DND-41 (cell line): Measurements from ENCODE around the gene LSM4.

Experiments
- ATAC-seq: fragments of 200-7000 bp; cut with Tn5 transposase; 3 replicates; pipeline ENCODE4 v1.9.1; 2021; ENCODE audit warnings: low read depth; ENCODE audit not compliant: insufficient read depth
- DNase-seq: peaks from one replicate; pipeline ENCODE4 v3.0.0-alpha.2; 2020
- H2AFZ ChIP-seq: 2 replicates; pipeline ENCODE4 v1.6.0; 2012; ENCODE audit warnings: low read depth, low read length
- H3K27ac ChIP-seq: 2 replicates; pipeline ENCODE4 v1.5.1; 2012; ENCODE audit warnings: low read length, inconsistent platforms
- H3K27me3 ChIP-seq: fragments of 200-600 bp; sonication (generic); 2 replicates; pipeline ENCODE4 v1.6.0; 2012; ENCODE audit warnings: low read length, mild to moderate bottlenecking, inconsistent platforms; ENCODE audit not compliant: insufficient read depth, poor library complexity
- H3K36me3 ChIP-seq: 2 replicates; pipeline ENCODE4 v1.5.1; 2012; ENCODE audit warnings: low read length, inconsistent platforms; ENCODE audit not compliant: insufficient read depth
- H3K4me1 ChIP-seq: 2 replicates; pipeline ENCODE4 v1.5.1; 2012; ENCODE audit warnings: mild to moderate bottlenecking, low read length; ENCODE audit not compliant: insufficient read depth
- H3K4me2 ChIP-seq: 2 replicates; pipeline ENCODE4 v1.6.0; 2012; ENCODE audit warnings: mild to moderate bottlenecking, moderate library complexity, low read length, inconsistent platforms; ENCODE audit not compliant: insufficient read depth
- H3K4me3 ChIP-seq, 2 experiments: fragments of 200-600 bp in 1 of 2; shearing (Covaris generic) in 1 of 2; 2 replicates each; pipeline ENCODE4 v1.5.1; 2012 to 2016; ENCODE audit warnings: inconsistent platforms in 2 of 2, low read length in 2 of 2, mild to moderate bottlenecking in 2 of 2, low read depth in 1 of 2, moderate library complexity in 1 of 2
- H3K79me2 ChIP-seq: 2 replicates; pipeline ENCODE4 v1.6.0; 2012; ENCODE audit warnings: low read length, inconsistent platforms; ENCODE audit not compliant: insufficient read depth
- H3K9ac ChIP-seq: 2 replicates; pipeline ENCODE4 v1.6.0; 2012; ENCODE audit warnings: low read depth, mild to moderate bottlenecking, inconsistent platforms, low read length, moderate library complexity
- H3K9me3 ChIP-seq: 2 replicates; pipeline ENCODE4 v1.5.1; 2012; ENCODE audit warnings: low read length, moderate library complexity, mild to moderate bottlenecking, inconsistent platforms; ENCODE audit not compliant: insufficient read depth, severe bottlenecking
- H4K20me1 ChIP-seq: 2 replicates; pipeline ENCODE4 v1.6.0; 2012; ENCODE audit warnings: low read length; ENCODE audit not compliant: insufficient read depth
- EZH2 ChIP-seq: IDR thresholded peaks from 3 replicates; pipeline ENCODE4 v1.6.1; 2012; ENCODE audit warnings: borderline replicate concordance, low read depth, mild to moderate bottlenecking, moderate library complexity, low read length, inconsistent platforms; ENCODE audit not compliant: severe bottlenecking
- TF ChIP-seq, protein P1 (sequence below): IDR thresholded peaks from 2 replicates; pipeline ENCODE4 v1.5.1; 2012; ENCODE audit warnings: borderline replicate concordance, low read length, moderate library complexity, mild to moderate bottlenecking; ENCODE audit not compliant: poor library complexity, severe bottlenecking; ENCODE audit errors: extremely low read depth

The LSM4 gene

DNA sequence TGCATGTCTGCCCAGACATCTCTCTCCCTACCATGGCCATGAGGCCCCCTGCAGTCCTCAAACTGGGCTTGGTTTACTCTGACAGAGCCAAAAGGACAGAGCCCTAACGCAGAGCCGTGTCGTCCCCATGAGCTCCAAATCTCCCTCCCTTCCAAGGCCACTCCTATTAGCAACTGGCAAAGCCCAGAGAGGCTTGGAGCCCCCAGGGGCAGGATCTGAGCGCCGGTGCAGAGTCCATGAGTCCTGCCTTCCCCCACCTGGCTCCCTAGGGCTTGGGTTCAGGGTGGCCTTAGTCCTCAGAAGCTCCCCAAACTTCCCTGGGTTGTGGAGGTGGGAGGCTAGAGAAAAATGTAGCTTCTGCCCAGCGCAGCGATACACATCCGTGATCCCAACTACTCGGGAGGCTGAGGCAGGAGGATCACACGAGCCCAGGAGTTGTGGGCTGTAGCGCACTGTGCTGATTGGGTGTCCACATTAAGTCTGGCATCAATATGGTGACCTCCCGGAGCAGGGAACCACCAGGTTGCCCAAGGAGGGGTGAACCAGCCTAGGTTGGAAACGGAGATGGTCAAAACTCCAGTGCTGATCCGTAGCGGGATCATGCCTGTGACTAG is 10.1 kb upstream of the LSM4 start:
- Histone ChIP-seq H3K27me3 (no peaks in the 10 kb centered on the region), H3K4me2 (no peak overlapping the region), H3K27ac (no peak overlapping the region), H3K4me1 (peaks cover 13% of the 10 kb centered on the region), H4K20me1 (no peaks in the 10 kb centered on the region), H3K79me2 (no peaks in the 10 kb centered on the region), H3K9ac (no peak overlapping the region), H2AFZ (no peak overlapping the region), H3K9me3 (no peaks in the 10 kb centered on the region), H3K4me3 (no peak overlapping the region), H3K36me3 (no peaks in the 10 kb centered on the region)
- no peak for DNase-seq
- no peak for TF ChIP-seq EZH2
- TF ChIP-seq, protein P1, sequence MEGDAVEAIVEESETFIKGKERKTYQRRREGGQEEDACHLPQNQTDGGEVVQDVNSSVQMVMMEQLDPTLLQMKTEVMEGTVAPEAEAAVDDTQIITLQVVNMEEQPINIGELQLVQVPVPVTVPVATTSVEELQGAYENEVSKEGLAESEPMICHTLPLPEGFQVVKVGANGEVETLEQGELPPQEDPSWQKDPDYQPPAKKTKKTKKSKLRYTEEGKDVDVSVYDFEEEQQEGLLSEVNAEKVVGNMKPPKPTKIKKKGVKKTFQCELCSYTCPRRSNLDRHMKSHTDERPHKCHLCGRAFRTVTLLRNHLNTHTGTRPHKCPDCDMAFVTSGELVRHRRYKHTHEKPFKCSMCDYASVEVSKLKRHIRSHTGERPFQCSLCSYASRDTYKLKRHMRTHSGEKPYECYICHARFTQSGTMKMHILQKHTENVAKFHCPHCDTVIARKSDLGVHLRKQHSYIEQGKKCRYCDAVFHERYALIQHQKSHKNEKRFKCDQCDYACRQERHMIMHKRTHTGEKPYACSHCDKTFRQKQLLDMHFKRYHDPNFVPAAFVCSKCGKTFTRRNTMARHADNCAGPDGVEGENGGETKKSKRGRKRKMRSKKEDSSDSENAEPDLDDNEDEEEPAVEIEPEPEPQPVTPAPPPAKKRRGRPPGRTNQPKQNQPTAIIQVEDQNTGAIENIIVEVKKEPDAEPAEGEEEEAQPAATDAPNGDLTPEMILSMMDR = no peak
- ATAC-seq = no peak

DNA sequence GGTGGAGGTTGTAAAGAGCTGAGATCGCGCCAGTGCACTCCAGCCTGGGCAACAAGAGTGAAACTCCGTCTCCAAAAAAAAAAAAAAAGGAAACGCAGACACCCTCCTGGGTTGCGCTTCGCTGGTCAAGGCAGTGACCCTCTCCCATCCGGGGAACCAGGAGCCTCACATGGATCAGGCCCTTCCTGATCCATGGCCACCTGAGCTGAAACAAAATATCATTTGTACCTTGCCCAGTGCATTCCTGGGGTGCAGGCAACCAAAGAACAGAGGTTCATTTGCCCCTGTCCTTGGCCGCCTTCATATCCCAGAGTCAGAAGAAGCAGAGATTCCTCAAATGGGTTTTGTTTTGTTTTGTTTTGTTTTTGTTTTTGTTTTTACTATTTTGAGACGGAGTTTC is 8.0 kb upstream of the LSM4 start:
- TF ChIP-seq, protein P1 = no peak
- TF ChIP-seq EZH2 = no peak
- H3K4me1 ChIP-seq = peaks cover 14% of the 10 kb centered on the region
- no peak overlapping the region for H3K9ac ChIP-seq
- no peaks in the 10 kb centered on the region for H3K27me3 ChIP-seq
- no peak for ATAC-seq
- H4K20me1 ChIP-seq = no peaks in the 10 kb centered on the region
- H3K27ac ChIP-seq = no peak overlapping the region
- H2AFZ ChIP-seq = no peak overlapping the region
- H3K4me2 ChIP-seq = no peak overlapping the region
- H3K4me3 ChIP-seq = no peak overlapping the region
- no peaks in the 10 kb centered on the region for H3K36me3 ChIP-seq
- no peaks in the 10 kb centered on the region for H3K9me3 ChIP-seq
- DNase-seq = no peak
- no peaks in the 10 kb centered on the region for H3K79me2 ChIP-seq

DNA sequence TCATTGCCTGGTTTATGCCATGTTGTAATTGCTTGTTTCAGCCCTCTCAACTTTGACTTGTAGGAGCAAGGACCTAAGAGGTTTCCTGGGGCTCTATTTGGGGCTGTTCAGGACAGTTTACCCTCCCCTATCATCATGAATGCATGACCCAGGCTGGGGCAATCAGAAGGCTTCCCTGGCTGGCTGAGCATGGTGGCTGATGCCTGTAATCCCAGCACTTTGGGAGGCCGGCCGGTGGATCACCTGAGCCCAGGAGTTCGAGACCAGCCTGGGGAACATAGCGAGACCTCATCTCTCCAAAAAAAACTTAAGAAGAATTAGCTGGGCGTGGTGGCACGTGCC is 6.1 kb upstream of the LSM4 start:
- Histone ChIP-seq H3K36me3 (no peaks in the 10 kb centered on the region), H3K79me2 (no peaks in the 10 kb centered on the region), H3K4me1 (peaks cover 17% of the 10 kb centered on the region), H4K20me1 (no peaks in the 10 kb centered on the region), H3K27me3 (no peaks in the 10 kb centered on the region), H3K4me2 (peak overlapping the region; percentile 67), H3K9ac (peak overlapping the region; percentile 46), H3K9me3 (no peaks in the 10 kb centered on the region), H3K27ac (peak overlapping the region; percentile 60), H3K4me3 (peak overlapping the region; percentile 5 to 49), H2AFZ (peak overlapping the region; percentile 84)
- TF ChIP-seq, protein P1 = no peak
- TF ChIP-seq EZH2 = no peak
- DNase-seq (no peak), ATAC-seq (no peak)

DNA sequence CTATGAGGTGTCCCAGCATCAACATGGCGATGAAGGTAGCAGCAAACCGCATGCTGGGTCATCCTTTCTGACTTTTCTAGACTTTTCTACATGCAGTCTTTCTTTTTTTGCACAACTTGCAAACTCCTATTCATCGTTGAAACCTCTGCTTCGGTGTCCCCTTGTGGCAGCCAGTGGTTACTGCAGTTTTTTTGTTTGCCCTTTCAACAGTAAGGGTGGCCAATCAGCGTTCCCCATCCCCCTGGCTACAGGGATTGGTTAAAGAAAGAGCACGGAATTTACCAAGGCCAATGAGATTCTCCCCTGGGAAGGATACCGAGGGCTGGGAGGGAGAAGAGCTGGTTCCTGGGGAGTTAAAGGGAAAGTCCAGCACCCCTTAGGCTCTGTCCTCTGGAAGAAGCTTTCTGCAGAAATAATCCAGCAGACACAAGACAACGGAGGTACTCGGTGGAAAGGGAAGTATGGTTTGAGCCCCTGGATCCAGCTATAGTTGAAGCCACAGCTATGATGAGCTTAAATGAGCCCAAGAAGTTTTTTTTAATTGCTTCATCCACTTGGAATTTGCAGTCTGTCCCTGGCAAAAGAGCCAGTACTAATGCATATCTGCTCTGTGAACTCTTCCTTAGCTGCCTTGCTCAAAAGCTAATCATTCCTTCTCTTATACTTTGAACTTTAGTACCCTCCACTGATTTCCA is 5.6 kb upstream of the LSM4 start:
- TF ChIP-seq, protein P1 = peak; percentile 99
- TF ChIP-seq EZH2 = no peak
- H3K27ac ChIP-seq = peak overlapping the region; percentile 60
- DNase-seq (peak; percentile 95), ATAC-seq (peak; percentile 100)
- H3K27me3 ChIP-seq = no peaks in the 10 kb centered on the region
- H3K9me3 ChIP-seq = no peaks in the 10 kb centered on the region
- peak overlapping the region; percentile 5 to 49 for H3K4me3 ChIP-seq
- H2AFZ ChIP-seq = peak overlapping the region; percentile 84
- H3K4me2 ChIP-seq = peak overlapping the region; percentile 67
- H3K36me3 ChIP-seq = no peaks in the 10 kb centered on the region
- no peaks in the 10 kb centered on the region for H4K20me1 ChIP-seq
- H3K79me2 ChIP-seq = 0 out of 2 replicates have a peak, but pooled peaks cover 2% of the 10 kb centered on the region
- peaks cover 22% of the 10 kb centered on the region for H3K4me1 ChIP-seq
- H3K9ac ChIP-seq = peak overlapping the region; percentile 46
